AML-193 (cell line): ENCODE measurements around the gene NELFCD.
"Not testable (repeated sequence)": the region's sequence is repeated elsewhere in the genome, so short reads cannot be mapped to it uniquely, and the experiment has no call there.

Experiments used
- DNase-seq, 2 experiments: peaks; one replicate each; lab custom pipeline; 2025; lab: John Stamatoyannopoulos, UW

Gene NELFCD

GRCh38 chr20:58973179-58973578 lies 7.9 kb upstream of the NELFCD start:
- DNase-seq: no peak

DNA sequence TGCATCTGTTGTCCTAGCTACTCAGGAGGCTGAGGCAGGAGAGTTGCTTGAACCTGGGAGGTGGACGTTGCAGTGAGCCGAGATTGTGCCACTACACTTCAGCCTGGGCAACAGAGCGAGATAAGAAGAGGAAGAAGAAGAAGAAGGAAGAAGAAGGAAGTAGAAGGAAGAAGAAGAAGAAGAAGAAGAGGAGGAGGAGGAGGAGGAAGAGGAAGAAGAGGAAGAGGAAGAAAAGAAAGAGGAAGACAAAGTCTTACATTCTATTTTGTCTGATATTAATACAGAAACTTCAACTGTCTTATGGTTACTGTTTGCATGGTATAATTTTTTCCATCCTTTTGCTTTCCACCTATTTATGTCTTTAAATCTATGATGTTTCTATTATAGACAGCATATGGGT lies 7.2 kb upstream of the NELFCD start:
- peak in 1 of 2 experiments; percentile 4 for DNase-seq

- DNase-seq: no peak
Measured at GRCh38 chr20:58975353-58975752, 5.7 kb upstream of the NELFCD start.

DNA sequence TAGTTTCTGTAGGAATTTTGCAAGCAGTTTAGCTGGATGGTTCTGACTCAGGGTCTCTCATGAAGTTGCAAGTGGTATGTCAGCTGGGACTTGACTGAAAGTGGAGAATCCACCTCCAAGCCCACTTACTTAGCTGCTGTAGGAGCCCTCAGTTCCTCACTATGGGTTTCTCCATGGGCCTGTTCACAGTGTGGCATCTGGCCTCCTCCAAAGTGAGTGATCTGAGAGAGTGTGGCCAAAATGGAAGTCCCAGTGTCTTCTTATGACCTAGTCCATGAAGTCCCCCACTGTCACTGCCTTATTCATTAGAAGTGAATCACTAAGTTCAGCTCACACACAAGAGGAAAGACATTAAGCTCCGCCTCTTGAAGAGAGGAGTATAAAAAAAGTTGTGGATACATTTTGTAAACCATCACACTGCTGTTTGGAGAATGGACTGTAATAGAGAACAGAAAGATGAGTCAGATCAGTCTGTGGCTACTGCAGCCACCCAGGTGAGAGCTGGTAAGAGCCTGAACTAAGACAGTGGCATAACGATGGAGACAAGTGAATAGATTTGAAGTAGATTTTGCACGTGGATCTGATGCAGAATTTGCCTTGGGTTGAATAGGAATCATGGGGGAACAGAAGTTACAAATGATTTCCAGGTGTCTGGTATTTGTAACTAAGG lies 4.9 kb upstream of the NELFCD start:
- DNase-seq: no peak

DNA sequence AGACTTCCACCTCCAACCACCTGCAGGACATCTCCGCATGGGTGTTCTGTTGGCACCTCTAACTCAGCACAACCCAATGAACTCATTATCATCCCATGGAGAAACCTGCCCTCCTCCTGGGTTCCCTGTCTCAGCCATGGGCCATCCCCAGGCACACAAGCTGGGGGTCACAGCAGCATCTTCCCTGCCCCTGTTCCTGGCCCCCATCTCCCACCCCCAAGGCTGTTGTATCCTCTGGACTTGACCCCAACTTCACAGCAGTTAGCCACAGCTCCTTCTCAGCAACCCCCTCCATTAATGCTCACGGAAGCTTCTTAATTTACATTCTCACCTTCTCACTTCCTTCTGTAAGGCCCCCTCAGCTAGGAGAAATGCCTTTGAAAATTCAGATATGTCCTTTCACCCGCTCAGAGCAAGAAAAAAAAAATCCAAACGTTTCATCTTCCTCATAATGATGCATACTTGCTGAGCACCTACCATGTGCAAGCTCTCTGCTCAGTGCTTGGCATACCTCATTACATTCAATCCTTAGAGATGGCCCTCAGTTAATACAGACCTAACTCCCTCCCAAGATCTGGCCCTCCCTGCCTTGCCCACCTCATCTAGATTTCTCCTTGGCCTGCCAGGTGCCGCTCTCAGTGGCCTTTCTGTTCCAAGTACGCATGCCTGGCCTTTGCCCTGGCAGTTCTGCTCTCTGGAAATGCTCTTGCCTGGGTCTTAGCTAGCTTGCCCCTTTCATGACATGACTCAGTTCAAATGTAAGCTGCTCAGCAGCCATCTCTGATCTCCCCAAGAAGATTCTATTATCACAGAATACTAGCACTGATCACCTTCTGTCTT lies 2.5 kb upstream of the NELFCD start:
- no peak for DNase-seq

GRCh38 chr20:58981628-58982364 lies 740 bp downstream of the NELFCD start:
- peak in 1 of 2 experiments; percentile 7 for DNase-seq

DNA sequence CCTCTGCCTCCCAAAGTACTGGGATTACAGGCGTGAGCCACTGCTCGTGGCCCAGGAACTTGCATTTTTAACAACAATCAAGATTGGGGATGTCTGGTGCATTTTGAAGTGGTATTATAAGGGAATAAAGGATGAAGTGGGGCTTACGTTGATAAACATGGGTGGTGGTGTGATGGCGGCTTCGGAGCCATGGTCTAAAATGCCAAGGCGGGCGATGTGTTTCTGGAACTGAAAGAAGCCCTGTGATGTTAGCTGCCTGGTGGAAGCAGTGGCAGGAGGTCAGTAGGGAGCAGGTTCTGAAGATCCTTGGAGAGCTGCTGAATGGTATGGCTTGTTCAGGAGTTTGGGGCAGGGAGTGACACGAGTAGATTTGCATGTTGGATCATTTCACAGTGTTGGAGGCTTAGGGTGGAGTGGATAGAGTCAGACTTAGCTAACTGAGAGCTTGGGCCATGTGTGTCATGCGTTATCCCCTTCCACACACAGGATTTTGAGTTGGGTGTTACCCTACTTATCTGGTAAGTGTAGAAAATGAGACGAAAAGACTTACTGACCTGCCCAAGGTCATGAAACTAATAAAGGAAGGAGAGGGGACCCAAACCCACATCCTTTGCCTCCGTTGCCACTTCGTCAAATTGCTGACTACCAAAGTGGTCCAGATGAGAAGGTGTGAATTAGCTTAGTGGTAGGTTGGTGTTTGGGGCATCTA lies 1.5 kb downstream of the NELFCD start:
- no peak for DNase-seq

DNA sequence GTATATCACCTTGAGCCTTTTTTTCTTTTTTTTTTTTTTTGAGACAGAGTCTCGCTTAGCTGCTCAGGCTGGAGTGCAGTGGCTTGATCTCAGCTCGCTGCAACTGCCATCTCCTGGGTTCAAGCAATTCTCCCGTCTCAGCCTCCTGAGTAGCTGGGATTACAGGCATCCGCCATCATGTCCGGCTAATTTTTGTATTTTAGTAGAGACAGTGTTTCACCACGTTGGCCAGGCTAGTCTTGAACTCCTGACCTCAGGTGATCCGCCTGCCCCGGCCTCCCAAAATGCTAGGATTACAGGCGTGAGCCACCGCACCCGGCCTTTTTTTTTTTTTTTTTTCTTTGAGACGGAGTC lies 2.0 kb downstream of the NELFCD start:
- DNase-seq: not testable (repeated sequence)

DNA sequence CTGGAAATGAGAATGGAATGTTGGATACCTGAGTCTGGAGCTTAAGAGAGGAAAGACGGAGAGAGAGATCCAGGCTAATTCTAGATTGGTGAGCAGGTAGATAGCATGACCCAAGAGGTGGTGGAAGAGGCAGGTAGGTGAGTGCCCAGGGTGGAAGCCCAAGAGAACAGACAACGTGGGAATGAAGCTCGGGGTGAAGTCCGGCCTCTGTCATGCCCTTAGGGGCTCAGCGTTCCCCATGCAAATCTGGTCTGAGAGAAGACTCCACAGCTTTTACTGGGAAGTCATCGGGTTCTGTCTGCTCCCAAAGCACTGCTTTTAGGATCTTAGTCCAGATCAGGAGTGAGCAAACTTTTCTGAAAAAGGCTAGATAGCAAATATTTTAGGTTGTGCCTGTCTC lies 3.6 kb downstream of the NELFCD start:
- DNase-seq: no peak

GRCh38 chr20:58985656-58986055 lies 4.6 kb downstream of the NELFCD start:
- no peak for DNase-seq

- DNase-seq: no peak
Measured at GRCh38 chr20:58986286-58986967, 5.4 kb downstream of the NELFCD start.

- DNase-seq: no peak
Measured at GRCh38 chr20:58986968-58987517, 6.0 kb downstream of the NELFCD start.

- no peak for DNase-seq
Measured at GRCh38 chr20:58987790-58988564, 6.9 kb downstream of the NELFCD start.

- DNase-seq: no peak
Measured at GRCh38 chr20:58988565-58988882, 7.5 kb downstream of the NELFCD start.

- DNase-seq: no peak
Measured at GRCh38 chr20:58989196-58989595, 8.1 kb downstream of the NELFCD start.

DNA sequence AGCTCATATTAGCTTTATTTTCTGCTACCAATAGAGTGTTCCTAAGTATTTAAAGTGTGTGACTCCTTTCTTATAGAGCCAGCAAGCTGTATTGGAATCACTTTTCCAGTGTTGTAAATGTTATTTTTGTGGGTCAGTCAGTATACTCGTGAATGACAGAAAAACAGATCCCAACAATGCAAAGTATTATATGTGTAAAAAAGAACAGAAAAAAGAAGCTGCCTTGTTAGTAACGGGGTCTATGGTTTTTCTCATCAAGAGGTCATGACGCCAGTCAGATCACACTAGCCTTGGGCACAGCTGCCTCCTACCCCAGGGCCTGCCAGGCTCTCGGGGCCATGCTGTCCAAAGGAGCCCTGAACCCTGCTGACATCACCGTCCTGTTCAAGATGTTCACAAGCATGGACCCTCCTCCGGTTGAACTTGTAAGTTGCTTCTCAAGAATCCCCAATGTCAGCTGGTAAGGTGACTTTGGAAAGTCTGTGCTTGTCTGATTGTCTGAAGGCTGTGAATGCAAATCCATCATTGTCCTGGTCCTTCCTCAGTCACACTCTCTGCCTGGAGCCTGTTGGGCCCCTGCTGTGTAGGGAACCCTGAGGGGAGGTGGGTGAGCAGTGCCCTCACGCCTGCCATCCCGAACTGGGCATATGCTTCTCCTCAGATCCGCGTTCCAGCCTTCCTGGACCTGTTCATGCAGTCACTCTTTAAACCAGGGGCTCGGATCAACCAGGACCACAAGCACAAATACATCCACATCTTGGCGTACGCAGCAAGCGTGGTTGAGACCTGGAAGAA lies 9.8 kb downstream of the NELFCD start:
- DNase-seq: no peak

DNA sequence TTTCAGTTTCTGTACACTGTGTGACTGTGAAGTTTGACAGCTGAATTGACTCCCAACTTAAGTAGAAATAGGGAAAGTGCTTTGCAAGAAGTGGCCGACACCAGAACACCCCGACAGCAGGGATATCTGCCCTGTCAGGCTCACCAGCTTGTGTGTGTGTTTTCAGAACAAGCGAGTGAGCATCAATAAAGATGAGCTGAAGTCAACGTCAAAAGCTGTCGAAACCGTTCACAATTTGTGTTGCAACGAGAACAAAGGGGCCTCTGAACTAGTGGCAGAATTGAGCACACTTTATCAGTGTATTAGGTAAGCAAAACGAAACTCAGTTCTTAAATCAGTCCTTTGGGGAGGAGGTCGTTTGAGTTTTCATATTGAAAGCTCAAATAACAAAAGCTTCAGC lies 10.7 kb downstream of the NELFCD start:
- no peak for DNase-seq

DNA sequence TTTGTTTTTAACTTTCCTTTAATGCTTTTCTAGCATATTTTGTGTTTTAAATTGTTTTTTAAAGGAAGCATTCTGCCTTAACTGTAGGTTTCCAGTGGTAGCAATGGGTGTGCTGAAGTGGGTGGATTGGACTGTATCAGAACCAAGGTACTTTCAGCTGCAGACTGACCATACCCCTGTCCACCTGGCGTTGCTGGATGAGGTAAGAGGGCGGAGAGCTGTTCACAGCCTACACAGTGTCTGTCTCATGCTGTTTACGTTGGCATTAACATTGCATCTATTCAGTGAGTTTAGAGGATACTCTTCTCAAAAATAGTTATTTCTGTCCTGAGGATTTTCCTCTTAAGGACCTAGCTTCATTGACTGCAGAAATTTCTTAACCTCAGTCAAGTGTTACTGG lies 11.9 kb downstream of the NELFCD start:
- no peak for DNase-seq

DNA sequence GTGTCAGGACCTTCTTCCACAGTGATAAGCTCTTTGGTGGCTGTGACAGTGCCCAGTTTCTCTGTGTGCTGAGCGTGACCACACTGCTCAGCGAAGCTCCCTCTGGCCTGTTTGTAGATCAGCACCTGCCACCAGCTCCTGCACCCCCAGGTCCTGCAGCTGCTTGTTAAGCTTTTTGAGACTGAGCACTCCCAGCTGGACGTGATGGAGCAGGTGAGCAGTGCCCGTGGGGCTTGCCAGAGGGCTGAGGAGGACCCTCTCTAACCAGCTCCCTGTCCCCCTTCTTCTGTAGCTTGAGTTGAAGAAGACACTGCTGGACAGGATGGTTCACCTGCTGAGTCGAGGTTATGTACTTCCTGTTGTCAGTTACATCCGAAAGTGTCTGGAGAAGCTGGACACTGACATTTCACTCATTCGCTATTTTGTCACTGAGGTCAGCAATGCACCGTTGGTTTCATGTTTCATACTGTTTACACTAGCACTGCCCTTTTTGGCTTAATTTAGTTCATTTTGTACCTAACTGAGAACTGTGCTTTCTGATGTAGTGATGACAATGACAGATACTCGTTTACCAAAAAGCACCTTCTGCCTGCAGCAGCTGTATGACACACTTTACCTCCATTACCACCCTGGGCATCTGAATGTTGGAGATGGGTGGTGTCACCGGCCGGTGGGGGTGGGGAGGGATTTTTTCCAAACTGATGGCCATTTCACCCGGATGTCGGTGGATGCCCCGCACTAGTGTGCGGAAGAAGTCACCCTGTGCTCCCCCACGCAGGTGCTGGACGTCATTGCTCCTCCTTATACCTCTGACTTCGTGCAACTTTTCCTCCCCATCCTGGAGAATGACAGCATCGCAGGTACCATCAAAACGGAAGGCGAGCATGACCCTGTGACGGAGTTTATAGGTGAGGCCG lies 12.5 kb downstream of the NELFCD start:
- DNase-seq: no peak
